Measurements from ENCODE around the gene FSIP1.

DNA sequence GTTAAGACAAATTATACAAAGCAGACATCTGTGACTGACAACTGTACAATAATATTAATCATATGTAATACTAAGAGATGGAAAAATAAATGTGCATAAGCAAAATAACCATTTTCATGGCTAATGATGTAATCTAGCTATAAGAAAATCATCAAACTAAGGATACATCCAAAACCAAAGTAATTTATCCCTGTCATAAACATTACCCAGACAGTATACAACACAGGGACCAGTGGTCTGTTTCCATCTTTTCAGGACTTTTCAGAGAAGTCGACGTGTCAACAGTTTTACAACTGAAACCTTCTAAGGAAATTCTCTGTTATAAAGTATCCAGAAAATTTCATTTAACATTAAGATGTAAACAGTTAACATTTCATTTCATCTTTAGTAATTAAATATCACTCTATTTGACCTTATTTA, 190.7 kb downstream of the FSIP1 start:
- no peak for TF ChIP-seq CTCF (IDR thresholded peaks at IDR 0.05)
- TF ChIP-seq POLR2A (IDR thresholded peaks at IDR 0.05) = no peak
